ENCODE results near the gene TBC1D24. TPM values are rescaled to one million over a fixed set of nuclear protein-coding genes. Genes with fewer than 3 reads are reported as not detected.

The TBC1D24 gene
- total and polyA plus RNA-seq, 9 of the 15 experiments (the other 6 are each of a cell fraction or from before 2014, with no cell fraction given) = 1.7 to 22.6 (median 7.2) TPM

- TF ChIP-seq SFPQ (IDR thresholded peaks at IDR 0.05; ENCODE audit: low read depth, low read length) = no peak
- TF ChIP-seq MBD2 (IDR thresholded peaks at IDR 0.05; ENCODE audit: borderline replicate concordance, low read depth) = peak; percentile 43; the same call in 1 of the 2 replicates
- TF ChIP-seq HDAC2 (IDR thresholded peaks at IDR 0.05) = peak; percentile 59; the same call in 1 of the 2 replicates
- TF ChIP-seq GTF3C2 (IDR thresholded peaks at IDR 0.05; ENCODE audit: borderline replicate concordance, extremely low read depth, insufficient read length) = no peak
- peak; percentile 67; the same call in 1 of the 2 replicates for TF ChIP-seq KAT7 (CRISPR knock-in tag; IDR thresholded peaks at IDR 0.05; ENCODE audit: borderline replicate concordance)
- no peak for TF ChIP-seq MTF1 (CRISPR knock-in tag; IDR thresholded peaks at IDR 0.05; ENCODE audit: borderline replicate concordance)
- no peak for TF ChIP-seq SMARCB1 (IDR thresholded peaks at IDR 0.05; ENCODE audit: insufficient read length, low read depth)
- TF ChIP-seq HDAC3 (IDR thresholded peaks at IDR 0.05; ENCODE audit: borderline replicate concordance, partially characterized antibody) = no peak
- TF ChIP-seq MITF (IDR thresholded peaks at IDR 0.05) = 0 out of 2 replicates have a peak, but pooled peaks have one; percentile 3
- peak in 1 of 2 experiments; percentile 86; a peak in 2 of 4 replicates for TF ChIP-seq SIN3A (IDR thresholded peaks at IDR 0.05; ENCODE audit: borderline replicate concordance in 2 of 2, control insufficient read depth in 1 of 2, low read depth in 2 of 2, low read length in 2 of 2)
- no peak for TF ChIP-seq HSF4 (CRISPR knock-in tag; IDR thresholded peaks at IDR 0.05; ENCODE audit: borderline replicate concordance)
- no peak for TF ChIP-seq U2AF1 (optimal IDR thresholded peaks at IDR 0.05; ENCODE audit: low read depth, low read length)
- TF ChIP-seq STAT6 (CRISPR knock-in tag; IDR thresholded peaks at IDR 0.05) = 0 out of 2 replicates have a peak, but pooled peaks have one; percentile 58
- peak; percentile 61; the same call in 1 of the 2 replicates for TF ChIP-seq ZNF395 (CRISPR knock-in tag; IDR thresholded peaks at IDR 0.05)
Observed at GRCh38 chr16:2459647-2460390, 15.1 kb upstream of the TBC1D24 start, which contains the start of gene TEDC2 (continued).
